BLaER1 (cell line): ENCODE results near the gene SAC3D1.

Experiments
- H3K27ac ChIP-seq: shearing (Covaris generic); formaldehyde crosslinking; 2 replicates; pipeline ENCODE4 v1.8.1; 2022
- H3K27me3 ChIP-seq: shearing (Covaris generic); formaldehyde crosslinking; 2 replicates; pipeline ENCODE4 v1.8.1; 2022
- H3K36me3 ChIP-seq: shearing (Covaris generic); formaldehyde crosslinking; 2 replicates; pipeline ENCODE4 v1.8.1; 2022
- H3K4me1 ChIP-seq: shearing (Covaris generic); formaldehyde crosslinking; 2 replicates; pipeline ENCODE4 v1.8.1; 2022
- H3K4me2 ChIP-seq: shearing (Covaris generic); formaldehyde crosslinking; 2 replicates; pipeline ENCODE4 v1.8.1; 2022
- H3K4me3 ChIP-seq: shearing (Covaris generic); formaldehyde crosslinking; 2 replicates; pipeline ENCODE4 v1.8.1; 2022
- H3K9ac ChIP-seq: shearing (Covaris generic); formaldehyde crosslinking; 2 replicates; pipeline ENCODE4 v1.8.1; 2022
- H3K9me3 ChIP-seq: shearing (Covaris generic); formaldehyde crosslinking; 2 replicates; pipeline ENCODE4 v1.8.1; 2022
- H4K20me1 ChIP-seq: shearing (Covaris generic); formaldehyde crosslinking; 2 replicates; pipeline ENCODE4 v1.8.1; 2022
- Cebpa-rat ChIP-seq: shearing (Covaris generic); IDR thresholded peaks from 2 replicates; pipeline ENCODE4 v1.8.1; 2022

SAC3D1 gene

GRCh38 chr11:65059523-65059922 lies 18.5 kb downstream of the SAC3D1 start:
- no peaks in the 10 kb centered on the region for H3K27me3 ChIP-seq
- H3K4me3 ChIP-seq = no peak overlapping the region
- no peak overlapping the region for H3K27ac ChIP-seq
- no peak for TF ChIP-seq Cebpa-rat
- H3K4me2 ChIP-seq = no peak overlapping the region
- H3K4me1 ChIP-seq = peaks cover 36% of the 10 kb centered on the region
- no peak overlapping the region for H3K9ac ChIP-seq
- H3K9me3 ChIP-seq = no peaks in the 10 kb centered on the region
- no peaks in the 10 kb centered on the region for H4K20me1 ChIP-seq
- H3K36me3 ChIP-seq = no peaks in the 10 kb centered on the region

DNA sequence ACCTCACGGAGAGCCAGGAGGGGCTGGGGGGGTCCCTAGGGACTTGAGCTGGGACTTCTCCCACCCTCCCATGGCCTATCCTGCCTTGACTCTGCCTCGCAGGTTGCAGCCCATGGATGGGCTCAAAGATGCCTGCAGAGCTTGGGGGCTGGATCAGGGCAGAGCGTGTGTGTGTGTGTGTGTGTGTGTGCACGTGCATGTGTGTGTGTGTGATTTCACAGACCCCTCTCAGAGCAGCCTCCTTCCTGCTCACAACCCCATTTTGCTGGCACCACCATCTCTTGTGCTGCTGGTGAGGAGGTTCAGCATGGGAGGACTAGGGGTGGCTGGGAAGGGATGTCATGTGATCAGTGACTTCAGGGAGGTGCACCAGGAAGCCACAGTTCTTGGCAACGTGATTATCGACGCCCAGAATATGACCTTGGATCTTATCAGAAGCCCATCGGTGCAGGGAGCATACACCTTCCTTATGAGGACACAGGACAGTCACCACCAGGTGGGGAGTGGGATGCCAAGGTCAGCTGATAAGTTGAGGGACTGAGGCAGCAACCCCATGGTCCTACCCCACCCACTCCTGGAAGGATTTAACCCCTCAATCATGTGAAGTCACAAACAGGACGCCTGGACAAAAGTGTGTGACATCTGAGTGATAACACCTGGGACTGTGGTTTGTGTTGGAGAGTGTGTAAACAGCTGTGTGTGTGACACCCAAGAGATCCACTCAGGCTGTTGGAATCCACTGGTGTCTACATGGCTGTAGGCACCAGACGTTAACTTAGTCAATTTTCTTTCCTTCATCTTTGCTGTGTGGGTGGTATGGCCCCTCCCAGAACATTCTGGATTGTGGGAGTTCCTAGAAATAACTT lies 19.2 kb downstream of the SAC3D1 start:
- Histone ChIP-seq H3K4me1 (peaks cover 36% of the 10 kb centered on the region), H3K36me3 (no peaks in the 10 kb centered on the region), H4K20me1 (no peaks in the 10 kb centered on the region), H3K4me3 (no peak overlapping the region), H3K4me2 (peak overlapping the region; percentile 19; the same call in 1 of the 2 replicates), H3K9ac (no peak overlapping the region), H3K27ac (no peak overlapping the region), H3K9me3 (no peaks in the 10 kb centered on the region), H3K27me3 (no peaks in the 10 kb centered on the region)
- TF ChIP-seq Cebpa-rat = no peak

DNA sequence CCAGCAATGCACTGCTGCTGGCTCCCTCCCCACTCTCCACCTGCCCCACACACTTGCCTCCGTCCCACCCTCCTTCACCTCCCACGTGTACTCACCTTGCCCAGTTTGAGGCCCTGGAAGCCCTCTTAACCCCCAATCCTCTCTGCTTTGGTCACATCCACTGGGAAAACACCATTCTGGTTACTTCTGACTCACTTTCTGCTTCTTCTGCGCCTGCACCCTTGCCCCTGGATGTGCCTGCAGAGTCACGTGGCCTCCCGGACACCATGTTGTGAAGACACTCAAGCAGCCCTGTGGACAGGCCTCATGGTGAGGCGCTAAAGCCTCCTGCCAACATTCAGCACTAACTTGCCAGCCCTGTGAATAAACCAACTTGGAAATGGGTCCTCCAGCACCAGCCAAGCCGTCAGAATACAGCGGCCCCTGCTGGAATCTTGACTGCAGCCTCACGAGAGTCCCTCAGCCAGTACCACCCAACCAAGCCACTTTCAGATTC lies 20.0 kb downstream of the SAC3D1 start:
- H4K20me1 ChIP-seq = no peaks in the 10 kb centered on the region
- no peak overlapping the region for H3K4me3 ChIP-seq
- no peaks in the 10 kb centered on the region for H3K36me3 ChIP-seq
- peak overlapping the region; percentile 9; the same call in 1 of the 2 replicates for H3K4me2 ChIP-seq
- H3K27me3 ChIP-seq = no peaks in the 10 kb centered on the region
- no peaks in the 10 kb centered on the region for H3K9me3 ChIP-seq
- peaks cover 36% of the 10 kb centered on the region for H3K4me1 ChIP-seq
- no peak for TF ChIP-seq Cebpa-rat
- no peak overlapping the region for H3K27ac ChIP-seq
- H3K9ac ChIP-seq = no peak overlapping the region

GRCh38 chr11:65063532-65063931 lies 22.5 kb downstream of the SAC3D1 start:
- H3K4me2 ChIP-seq = no peak overlapping the region
- H3K27ac ChIP-seq = no peak overlapping the region
- H3K9ac ChIP-seq = no peak overlapping the region
- H3K27me3 ChIP-seq = no peaks in the 10 kb centered on the region
- H3K9me3 ChIP-seq = no peaks in the 10 kb centered on the region
- no peaks in the 10 kb centered on the region for H4K20me1 ChIP-seq
- no peak for TF ChIP-seq Cebpa-rat
- H3K4me3 ChIP-seq = no peak overlapping the region
- no peaks in the 10 kb centered on the region for H3K36me3 ChIP-seq
- peaks cover 36% of the 10 kb centered on the region for H3K4me1 ChIP-seq

DNA sequence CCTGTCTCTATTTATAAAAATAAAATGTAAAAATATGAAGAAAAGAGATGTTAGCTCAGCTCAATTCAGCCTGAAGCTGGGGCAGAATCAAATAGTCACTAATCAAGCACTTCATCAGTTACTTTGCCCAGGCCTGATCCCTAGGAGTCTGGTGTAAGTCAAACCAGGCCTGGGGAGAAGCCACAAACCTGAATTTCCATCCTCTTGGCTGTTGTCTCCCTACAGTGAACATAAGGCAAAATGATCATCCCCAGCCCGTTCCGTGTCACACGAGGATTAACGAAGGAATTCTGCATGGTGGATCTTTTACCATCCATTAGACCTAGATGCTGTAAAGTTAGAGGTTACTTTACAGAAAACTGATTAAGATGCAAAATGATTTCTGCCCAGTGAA lies 23.8 kb downstream of the SAC3D1 start:
- no peaks in the 10 kb centered on the region for H3K27me3 ChIP-seq
- no peaks in the 10 kb centered on the region for H3K9me3 ChIP-seq
- no peak overlapping the region for H3K9ac ChIP-seq
- H3K27ac ChIP-seq = no peak overlapping the region
- peaks cover 32% of the 10 kb centered on the region for H3K4me1 ChIP-seq
- no peaks in the 10 kb centered on the region for H3K36me3 ChIP-seq
- H4K20me1 ChIP-seq = no peaks in the 10 kb centered on the region
- no peak overlapping the region for H3K4me3 ChIP-seq
- H3K4me2 ChIP-seq = no peak overlapping the region
- no peak for TF ChIP-seq Cebpa-rat

DNA sequence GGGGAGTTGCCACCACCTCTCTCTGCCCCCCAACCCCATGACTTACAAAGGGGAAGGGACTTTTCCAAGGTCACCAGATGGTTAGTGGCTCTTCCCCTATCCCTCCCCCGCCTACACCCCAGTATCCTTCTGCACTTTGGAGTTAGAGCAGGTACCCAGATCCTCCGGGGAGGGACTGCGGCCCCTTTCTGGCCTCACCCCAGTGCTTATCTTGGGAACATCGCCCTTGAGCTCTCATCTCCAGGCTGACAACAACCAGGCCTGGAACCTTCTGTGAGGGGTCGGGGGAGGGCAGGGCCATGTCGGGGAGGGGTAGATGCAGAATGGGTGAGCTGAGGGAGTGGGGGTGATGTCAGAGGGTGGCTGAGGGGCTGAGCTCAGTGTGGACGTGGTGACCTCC lies 24.8 kb downstream of the SAC3D1 start:
- Histone ChIP-seq H3K9ac (no peak overlapping the region), H3K36me3 (no peaks in the 10 kb centered on the region), H3K4me2 (no peak overlapping the region), H3K27ac (no peak overlapping the region; the same call in 1 of the 2 replicates), H3K27me3 (no peaks in the 10 kb centered on the region), H3K9me3 (no peaks in the 10 kb centered on the region), H4K20me1 (no peaks in the 10 kb centered on the region), H3K4me1 (peaks cover 22% of the 10 kb centered on the region), H3K4me3 (no peak overlapping the region)
- TF ChIP-seq Cebpa-rat = no peak

DNA sequence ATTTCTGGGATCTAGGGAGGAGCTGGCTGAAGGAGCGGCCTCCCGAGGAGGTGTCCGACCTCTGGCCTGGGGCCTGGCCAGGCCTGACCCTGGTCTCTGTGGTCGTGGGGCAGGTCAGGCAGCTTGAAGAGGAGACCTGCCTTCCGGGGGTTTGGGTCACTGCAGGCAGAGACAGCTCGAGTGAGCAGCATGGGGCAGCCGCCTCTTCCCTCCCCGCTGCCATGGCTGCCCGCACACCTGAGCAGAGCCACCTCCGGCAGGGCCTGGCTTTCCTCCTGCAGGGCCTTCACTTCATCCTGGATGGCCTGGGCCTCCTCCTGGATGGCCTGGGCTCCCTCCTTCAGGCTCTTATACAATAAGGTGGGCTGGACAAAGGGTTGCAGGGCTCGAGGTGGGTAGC lies 25.3 kb downstream of the SAC3D1 start:
- Histone ChIP-seq H4K20me1 (no peaks in the 10 kb centered on the region), H3K27ac (peak overlapping the region; percentile 12), H3K4me1 (peaks cover 17% of the 10 kb centered on the region), H3K4me3 (no peak overlapping the region; the same call in 1 of the 2 replicates), H3K9ac (peak overlapping the region; percentile 38; the same call in 1 of the 2 replicates), H3K4me2 (no peak overlapping the region), H3K27me3 (no peaks in the 10 kb centered on the region), H3K9me3 (no peaks in the 10 kb centered on the region), H3K36me3 (no peaks in the 10 kb centered on the region)
- no peak for TF ChIP-seq Cebpa-rat

- no peaks in the 10 kb centered on the region for H3K27me3 ChIP-seq
- H3K9ac ChIP-seq = peak overlapping the region; percentile 38; the same call in 1 of the 2 replicates
- no peaks in the 10 kb centered on the region for H4K20me1 ChIP-seq
- H3K4me2 ChIP-seq = no peak overlapping the region
- peak overlapping the region; percentile 12 for H3K27ac ChIP-seq
- H3K4me1 ChIP-seq = peaks cover 12% of the 10 kb centered on the region
- no peak for TF ChIP-seq Cebpa-rat
- no peak overlapping the region; the same call in 1 of the 2 replicates for H3K4me3 ChIP-seq
- no peaks in the 10 kb centered on the region for H3K36me3 ChIP-seq
- H3K9me3 ChIP-seq = no peaks in the 10 kb centered on the region
Observed at GRCh38 chr11:65066805-65067291, 25.8 kb downstream of the SAC3D1 start.

DNA sequence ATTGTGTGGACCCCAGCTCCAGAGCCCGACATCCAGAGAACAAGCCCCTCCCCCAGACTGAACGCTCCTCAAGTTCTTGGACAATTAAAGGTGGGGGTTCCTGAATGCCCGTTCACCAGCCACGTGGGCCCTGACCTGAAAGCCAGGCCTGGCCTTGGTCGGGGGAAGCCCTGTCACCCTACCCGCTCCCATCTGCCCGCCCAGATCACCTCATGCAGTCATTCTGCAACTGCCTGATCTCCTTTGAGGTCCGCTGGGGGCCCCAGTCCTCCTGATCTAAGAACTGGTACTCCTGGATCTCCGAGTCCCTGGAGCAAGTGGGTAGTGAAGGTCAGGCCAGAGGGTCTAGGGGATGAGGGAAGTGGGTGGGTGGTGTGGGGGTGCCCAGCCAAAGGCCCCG lies 26.4 kb downstream of the SAC3D1 start:
- Histone ChIP-seq H3K4me2 (no peak overlapping the region), H3K27me3 (no peaks in the 10 kb centered on the region), H3K27ac (peak overlapping the region; percentile 12), H4K20me1 (no peaks in the 10 kb centered on the region), H3K4me3 (no peak overlapping the region; the same call in 1 of the 2 replicates), H3K9ac (no peak overlapping the region), H3K4me1 (0 out of 2 replicates have a peak, but pooled peaks cover 6% of the 10 kb centered on the region), H3K9me3 (no peaks in the 10 kb centered on the region), H3K36me3 (no peaks in the 10 kb centered on the region)
- no peak for TF ChIP-seq Cebpa-rat

DNA sequence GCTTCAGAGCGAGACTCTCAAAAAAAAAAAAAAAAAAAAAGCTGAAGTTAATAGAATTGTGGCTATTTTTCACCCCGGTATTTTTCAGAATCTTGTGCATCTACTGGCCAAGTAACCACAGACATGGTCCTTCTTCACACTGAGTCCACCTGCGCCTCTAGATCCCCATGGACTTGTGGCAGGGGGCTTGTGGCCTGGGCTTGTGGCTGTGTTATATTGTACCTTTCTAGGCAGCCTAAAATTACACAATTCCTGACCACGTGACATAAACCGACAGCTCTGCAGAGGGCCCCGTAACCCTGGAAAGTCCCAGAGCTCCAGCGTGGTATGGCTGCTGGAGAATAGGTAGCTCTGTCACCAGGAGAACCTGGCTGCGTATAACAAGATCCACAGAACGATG lies 28.2 kb downstream of the SAC3D1 start:
- Histone ChIP-seq H3K9ac (no peak overlapping the region), H3K9me3 (no peaks in the 10 kb centered on the region), H3K4me3 (no peak overlapping the region), H4K20me1 (no peaks in the 10 kb centered on the region), H3K4me1 (no peaks in the 10 kb centered on the region), H3K27ac (no peak overlapping the region), H3K27me3 (no peaks in the 10 kb centered on the region), H3K36me3 (no peaks in the 10 kb centered on the region), H3K4me2 (no peak overlapping the region)
- no peak for TF ChIP-seq Cebpa-rat
